H1 (cell line): ENCODE measurements around the gene MYLK4. TPM values are rescaled to one million over a fixed set of nuclear protein-coding genes. Genes with fewer than 3 reads are reported as not detected.

Experiments
- CTCF ChIA-PET: fragments of 300-600 bp; sonication (Branson Sonifier 250); formaldehyde crosslinking; loops from one replicate; lab custom pipeline; 2021; ENCODE audit not compliant: partially characterized antibody; lab: Charles Lee
- POLR2A ChIA-PET: fragments of 300-600 bp; sonication (Branson Sonifier 250); formaldehyde crosslinking; loops from one replicate; lab custom pipeline; 2021; ENCODE audit warnings: inconsistent platforms; ENCODE audit not compliant: partially characterized antibody; lab: Charles Lee
- DNase-seq, 2 experiments: peaks; one replicate each; pipeline versions ENCODE4 v3.0.0 to v3.0.0-alpha.2; 2010 to 2022; ENCODE audit warnings: low spot score in 2 of 2, low read depth in 1 of 2, mixed read lengths in 1 of 2
- FAIRE-seq: peaks from 2 replicates; lab custom pipeline; 2011; peaks lifted over from hg19 to GRCh38; lab: Jason Lieb, UNC
- H2AFZ ChIP-seq: 2 replicates; pipeline ENCODE4 v1.8.1; 2012; ENCODE audit warnings: low read length, inconsistent platforms
- H2AK5ac ChIP-seq: 2 replicates; pipeline ENCODE4 v1.6.1; 2013; ENCODE audit warnings: low read depth, low read length
- H2BK120ac ChIP-seq: replicated peaks from 2 replicates; pipeline ENCODE3; 2013; ENCODE audit warnings: low read depth, low read length, inconsistent platforms
- H2BK12ac ChIP-seq: 2 replicates; pipeline ENCODE4 v1.6.1; 2013; ENCODE audit warnings: low read depth, low read length
- H2BK15ac ChIP-seq: 2 replicates; pipeline ENCODE4 v1.6.1; 2013; ENCODE audit warnings: low read length
- H2BK20ac ChIP-seq: 2 replicates; pipeline ENCODE4 v1.6.1; 2013; ENCODE audit warnings: low read length
- H2BK5ac ChIP-seq: 2 replicates; pipeline ENCODE4 v1.6.1; 2013; ENCODE audit warnings: low read depth, low read length
- H3K14ac ChIP-seq: 2 replicates; pipeline ENCODE4 v1.6.1; 2013; ENCODE audit warnings: inconsistent platforms; ENCODE audit not compliant: insufficient read length
- H3K18ac ChIP-seq: 2 replicates; pipeline ENCODE4 v1.6.1; 2013; ENCODE audit warnings: low read length; ENCODE audit errors: extremely low read depth
- H3K23ac ChIP-seq: 2 replicates; pipeline ENCODE4 v1.6.1; 2013; ENCODE audit warnings: inconsistent platforms; ENCODE audit not compliant: insufficient read length
- H3K23me2 ChIP-seq: 2 replicates; pipeline ENCODE4 v1.6.1; 2013; ENCODE audit warnings: low read depth, low read length
- H3K27ac ChIP-seq: 2 replicates; pipeline ENCODE4 v1.6.1; 2011; ENCODE audit warnings: low read depth, low read length, inconsistent platforms
- H3K27me3 ChIP-seq, 4 experiments: replicated peaks in 1 of 4; 1 replicate in 1 of 4; 2 replicates in 3 of 4; pipeline versions ENCODE4 v1.6.1 to v1.8.1; 2011 to 2013; ENCODE audit warnings: low read length in 3 of 4, mild to moderate bottlenecking in 3 of 4, inconsistent platforms in 2 of 4, mixed read lengths in 2 of 4, moderate library complexity in 1 of 4; ENCODE audit not compliant: control insufficient read depth in 3 of 4, insufficient read depth in 3 of 4; ENCODE audit errors: extremely low read depth in 1 of 4
- H3K36me3 ChIP-seq, 4 experiments: 2 replicates each; pipeline versions ENCODE4 v1.6.1 to v1.8.1; 2011 to 2013; ENCODE audit warnings: mild to moderate bottlenecking in 4 of 4, low read length in 3 of 4, moderate library complexity in 2 of 4, control low read depth in 1 of 4, inconsistent platforms in 1 of 4; ENCODE audit not compliant: insufficient read depth in 4 of 4, control insufficient read depth in 2 of 4
- H3K4ac ChIP-seq: replicated peaks from 2 replicates; pipeline ENCODE3; 2013; ENCODE audit warnings: low read length, low read depth, mixed read lengths, inconsistent platforms; ENCODE audit not compliant: insufficient read length
- H3K4me1 ChIP-seq, 4 experiments: replicated peaks in 1 of 4; 1 replicate in 1 of 4; 2 replicates in 3 of 4; pipeline versions ENCODE4 v1.6.1 to v1.8.1; 2011 to 2013; ENCODE audit warnings: low read length in 3 of 4, inconsistent platforms in 2 of 4, mixed read lengths in 1 of 4; ENCODE audit not compliant: insufficient read depth in 4 of 4, control insufficient read depth in 3 of 4
- H3K4me2 ChIP-seq, 2 experiments: 2 replicates each; pipeline versions ENCODE4 v1.6.1 to v1.8.1; 2011 to 2013; ENCODE audit warnings: low read depth in 2 of 2, low read length in 2 of 2, control low read depth in 1 of 2, inconsistent platforms in 1 of 2, mild to moderate bottlenecking in 1 of 2; ENCODE audit not compliant: insufficient read depth in 1 of 2
- H3K4me3 ChIP-seq, 4 experiments: fragments of 200-600, 300-600 bp in 1 of 4; sonication (generic), shearing (Covaris generic), sonication (Bioruptor Twin) in 1 of 4; 2 replicates each; pipeline versions ENCODE4 v1.5.1 to v1.8.1; 2011 to 2016; ENCODE audit warnings: low read length in 4 of 4, low read depth in 3 of 4, control low read depth in 2 of 4, inconsistent platforms in 2 of 4, mild to moderate bottlenecking in 2 of 4, mixed read lengths in 1 of 4, moderate library complexity in 1 of 4; ENCODE audit not compliant: insufficient read depth in 2 of 4; ENCODE audit errors: extremely low read depth in 1 of 4
- H3K56ac ChIP-seq: replicated peaks from 2 replicates; pipeline ENCODE3; 2013; ENCODE audit warnings: low read depth, mild to moderate bottlenecking, mixed read lengths, low read length, inconsistent platforms; ENCODE audit not compliant: insufficient read length
- H3K79me1 ChIP-seq: 2 replicates; pipeline ENCODE4 v1.6.1; 2013; ENCODE audit warnings: low read depth, low read length, control low read depth
- H3K79me2 ChIP-seq, 2 experiments: 2 replicates each; pipeline versions ENCODE4 v1.6.1 to v1.8.1; 2012 to 2013; ENCODE audit warnings: low read length in 2 of 2, mild to moderate bottlenecking in 2 of 2, inconsistent platforms in 1 of 2; ENCODE audit not compliant: insufficient read depth in 2 of 2, control insufficient read depth in 1 of 2
- H3K9ac ChIP-seq, 4 experiments: replicated peaks in 1 of 4; 1 replicate in 1 of 4; 2 replicates in 3 of 4; pipeline versions ENCODE4 v1.6.1 to v1.8.1; 2011 to 2013; ENCODE audit warnings: low read depth in 3 of 4, low read length in 3 of 4, control low read depth in 2 of 4, mild to moderate bottlenecking in 2 of 4, moderate library complexity in 2 of 4, inconsistent platforms in 1 of 4; ENCODE audit errors: extremely low read depth in 1 of 4
- H3K9me3 ChIP-seq, 2 experiments: 2 replicates each; pipeline versions ENCODE4 v1.6.1 to v1.8.1; 2012 to 2013; ENCODE audit warnings: mild to moderate bottlenecking in 2 of 2, moderate library complexity in 2 of 2, control low read depth in 1 of 2, inconsistent platforms in 1 of 2, low read depth in 1 of 2, low read length in 1 of 2, mixed read lengths in 1 of 2; ENCODE audit not compliant: insufficient read depth in 2 of 2
- H4K20me1 ChIP-seq, 2 experiments: replicated peaks in 1 of 2; 2 replicates each; pipeline versions ENCODE3 to v1.8.1; 2011 to 2013; ENCODE audit warnings: inconsistent platforms in 2 of 2, low read length in 2 of 2, mild to moderate bottlenecking in 1 of 2; ENCODE audit not compliant: insufficient read depth in 2 of 2, control insufficient read depth in 1 of 2
- H4K5ac ChIP-seq: 2 replicates; pipeline ENCODE4 v1.6.1; 2013; ENCODE audit warnings: low read length, low read depth, mixed read lengths, inconsistent platforms; ENCODE audit not compliant: insufficient read length
- H4K8ac ChIP-seq: 2 replicates; pipeline ENCODE4 v1.8.0; 2013; ENCODE audit warnings: mild to moderate bottlenecking, moderate library complexity, low read length, inconsistent platforms; ENCODE audit not compliant: insufficient read depth; ENCODE audit errors: extremely low read depth
- H4K91ac ChIP-seq: replicated peaks from 2 replicates; pipeline ENCODE3; 2013; ENCODE audit warnings: low read length, mixed read lengths, inconsistent platforms; ENCODE audit not compliant: insufficient read length
- CHD2 ChIP-seq: IDR thresholded peaks from 2 replicates; pipeline ENCODE4 v1.6.1; 2012; ENCODE audit warnings: low read length, improper control_type of control experiment
- HDAC6 ChIP-seq: IDR thresholded peaks from one replicate; pipeline ENCODE4 v1.7.1; 2012; ENCODE audit warnings: low read depth, mild to moderate bottlenecking, inconsistent platforms, low read length, moderate library complexity
- POLR2A ChIP-seq, 2 experiments: IDR thresholded peaks; 1 replicate in 1 of 2; 2 replicates in 1 of 2; pipeline ENCODE4 v1.6.1; 2011; ENCODE audit warnings: low read depth in 2 of 2, low read length in 2 of 2, mild to moderate bottlenecking in 2 of 2; ENCODE audit errors: control extremely low read depth in 1 of 2
- ZNF274 ChIP-seq: IDR thresholded peaks from 2 replicates; pipeline ENCODE4 v1.7.0; 2012; ENCODE audit warnings: low read length, borderline replicate concordance; ENCODE audit errors: extremely low read depth
- WGBS, 2 experiments: shearing (Covaris generic) in 1 of 2; methylation state at CpG; one replicate each; pipeline versions ENCODE4 v1.1.6 to v1.1.7; 2013 to 2015; ENCODE audit warnings: low lambda C conversion rate in 2 of 2, mixed read lengths in 2 of 2, inconsistent platforms in 1 of 2, low coverage in 1 of 2, missing lambda C conversion rate in 1 of 2; ENCODE audit not compliant: insufficient replicate concordance in 2 of 2, insufficient coverage in 1 of 2, insufficient read length in 1 of 2; ENCODE audit errors: extremely low coverage in 1 of 2, missing lambda C conversion rate in 1 of 2; 5-methylcytosine and 5-hydroxymethylcytosine counted together
- polyA plus RNA-seq, 7 experiments: library from polyadenylated mRNA; depleted of rRNA in 3 of 7; stranded (reverse) in 5 of 7; unstranded in 2 of 7; fragments of >200 nt in 5 of 7; fragments of 200-250 nt in 2 of 7; gene quantifications; 1 replicate in 5 of 7; 2 replicates in 1 of 7; 4 replicates in 1 of 7; pipeline versions ENCODE4 v1.2.1 to v1.2.3, GENCODE V29; 2011 to 2013; ENCODE audit warnings: missing spikeins in 2 of 7, mixed read lengths in 2 of 7
- total RNA-seq: library from RNA; stranded (reverse); fragmentation: NEBNext Ultra II Directional; extraction: Animal tissue kit (Norgen Biotek cat#: 25700); gene quantifications from 2 replicates; pipeline ENCODE4 v1.2.1, GENCODE V29; 2021
- TF ChIP-seq, protein P1 (sequence below): IDR thresholded peaks from 2 replicates; pipeline ENCODE4 v1.6.1; 2012; ENCODE audit warnings: low read length, inconsistent platforms

The MYLK4 gene
- total and polyA plus RNA-seq, 2 of the 8 experiments (the other 6 are each of a cell fraction or from before 2014, with no cell fraction given): 0.11 to 0.17 TPM

DNA sequence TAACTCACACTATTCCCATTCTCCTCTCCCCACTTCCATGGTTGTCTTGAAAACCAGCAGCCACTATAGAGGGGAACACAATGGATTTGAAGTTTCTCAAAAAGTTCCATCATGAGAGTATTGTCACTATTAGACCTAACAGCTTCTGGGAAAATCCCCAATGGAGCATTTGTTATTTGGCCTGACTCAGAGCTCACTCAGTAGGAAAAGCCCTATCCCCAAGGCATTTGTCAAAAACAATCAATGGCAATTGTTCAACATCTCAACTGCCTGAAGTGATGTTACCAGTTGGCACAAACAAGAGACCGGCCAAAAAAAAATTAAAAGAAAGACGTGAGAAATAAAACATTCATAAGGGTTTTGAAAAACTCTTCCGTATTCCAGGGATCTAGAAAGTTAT, 98.8 kb downstream of the MYLK4 start:
- FAIRE-seq (no peak), DNase-seq (no peak)
- Histone ChIP-seq H2BK20ac (no peak overlapping the region), H3K4me3 (no peak overlapping the region), H3K27ac (no peak overlapping the region), H3K79me2 (no peaks in the 10 kb centered on the region), H3K36me3 (no peaks in the 10 kb centered on the region), H3K9me3 (peaks cover 10 to 14% of the 10 kb centered on the region in 2 experiments; a peak in 3 of 4 replicates), H4K20me1 (no peaks in the 10 kb centered on the region), H3K27me3 (no peaks in the 10 kb centered on the region), H2BK15ac (no peak overlapping the region), H3K4ac (no peak overlapping the region), H3K23me2 (no peaks in the 10 kb centered on the region), H2BK120ac (no peak overlapping the region), H2AK5ac (no peak overlapping the region), H4K91ac (no peak overlapping the region), H2BK12ac (no peak overlapping the region), H3K18ac (no peak overlapping the region), H3K14ac (no peak overlapping the region), H3K4me2 (no peak overlapping the region), H2AFZ (no peak overlapping the region), H3K56ac (no peak overlapping the region), H4K8ac (no peak overlapping the region), H3K9ac (no peak overlapping the region), H4K5ac (no peak overlapping the region), H3K79me1 (no peaks in the 10 kb centered on the region), H3K4me1 (peaks cover 0 to 5% (median 1%) of the 10 kb centered on the region in 4 experiments; a peak in 3 of 7 replicates), H3K23ac (no peak overlapping the region), H2BK5ac (no peak overlapping the region)
- ChIA-PET CTCF (interaction anchor here (0.9 kb wide), 1 partner anchor 9 kb away, joined by 4 read pairs; no protein-coding TSS in a partner anchor), POLR2A (no interaction called here)
- 84% methylated on average over 3 of the region's 3 CpGs; no CpG with 5 or more reads in 1 of the 2 experiments for WGBS, 2 experiments
- TF ChIP-seq CHD2: no peak
- TF ChIP-seq POLR2A (IDR thresholded peaks at IDR 0.05; ENCODE audit: control extremely low read depth in 1 of 2, low read depth in 2 of 2, low read length in 2 of 2): no peak
- TF ChIP-seq ZNF274: no peak
- TF ChIP-seq, protein P1, sequence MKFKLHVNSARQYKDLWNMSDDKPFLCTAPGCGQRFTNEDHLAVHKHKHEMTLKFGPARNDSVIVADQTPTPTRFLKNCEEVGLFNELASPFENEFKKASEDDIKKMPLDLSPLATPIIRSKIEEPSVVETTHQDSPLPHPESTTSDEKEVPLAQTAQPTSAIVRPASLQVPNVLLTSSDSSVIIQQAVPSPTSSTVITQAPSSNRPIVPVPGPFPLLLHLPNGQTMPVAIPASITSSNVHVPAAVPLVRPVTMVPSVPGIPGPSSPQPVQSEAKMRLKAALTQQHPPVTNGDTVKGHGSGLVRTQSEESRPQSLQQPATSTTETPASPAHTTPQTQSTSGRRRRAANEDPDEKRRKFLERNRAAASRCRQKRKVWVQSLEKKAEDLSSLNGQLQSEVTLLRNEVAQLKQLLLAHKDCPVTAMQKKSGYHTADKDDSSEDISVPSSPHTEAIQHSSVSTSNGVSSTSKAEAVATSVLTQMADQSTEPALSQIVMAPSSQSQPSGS: no peak
- no peak for TF ChIP-seq HDAC6
